Activated CD8-positive, alpha-beta memory T cell treated with anti-CD3 and anti-CD28 coated beads, Interleukin-2, amount 50 U/mL, for 24 hours (primary cell): Measurements from ENCODE around the gene MUS81.

Experiments
- DNase-seq: peaks from one replicate; pipeline ENCODE4 v3.0.0-alpha.2; 2020; ENCODE audit errors: extremely low read depth

Gene MUS81

GRCh38 chr11:65915101-65915820, 55.0 kb downstream of the MUS81 start:
- DNase-seq: no peak

- no peak for DNase-seq
Measured at GRCh38 chr11:65915821-65916251, 55.6 kb downstream of the MUS81 start.
